Panc1 (cell line): Measurements from ENCODE around the gene IKBIP. TPM values are rescaled to one million over a fixed set of nuclear protein-coding genes. Genes with fewer than 3 reads are reported as not detected.

Source experiments
- ATAC-seq: fragments of 200-7000 bp; cut with Tn5 transposase; 2 replicates; pipeline ENCODE4 v1.9.1; 2020; ENCODE audit warnings: mild to moderate bottlenecking, moderate library complexity
- BruUV-seq: library from RNA; stranded (reverse); fragments of 400-500 nt; replicated peaks from 2 replicates; lab custom pipeline; 2021; lab: Mats Ljungman, UMichigan
- CTCF ChIA-PET: fragments of 300-600 bp; sonication (Branson Sonifier 250); formaldehyde crosslinking; loops from one replicate; lab custom pipeline; 2022; ENCODE audit warnings: antibody characterized with exemption; lab: Charles Lee
- POLR2A ChIA-PET: fragments of 300-600 bp; sonication (Branson Sonifier 250); formaldehyde crosslinking; loops from one replicate; lab custom pipeline; 2022; ENCODE audit warnings: antibody characterized with exemption; lab: Charles Lee
- DNase-seq: peaks from one replicate; pipeline ENCODE4 v3.0.0-alpha.2; 2010; ENCODE audit warnings: low read depth, low spot score
- H3K27ac ChIP-seq: 2 replicates; pipeline ENCODE4 v1.5.1; 2011; ENCODE audit warnings: mild to moderate bottlenecking, low read length, inconsistent platforms
- H3K27me3 ChIP-seq: fragments of 200-500 bp; sonication (Bioruptor generic); 2 replicates; pipeline ENCODE4 v1.6.0; 2014; ENCODE audit warnings: low read length, inconsistent platforms; ENCODE audit not compliant: control insufficient read depth, insufficient read depth
- H3K36me3 ChIP-seq: fragments of 200-500 bp; sonication (Bioruptor generic); 2 replicates; pipeline ENCODE4 v1.5.1; 2014; ENCODE audit warnings: inconsistent platforms, mild to moderate bottlenecking, low read length, moderate library complexity; ENCODE audit not compliant: control insufficient read depth, insufficient read depth
- H3K4me1 ChIP-seq: 2 replicates; pipeline ENCODE4 v1.5.1; 2011; ENCODE audit warnings: inconsistent platforms, mild to moderate bottlenecking, low read length, moderate library complexity; ENCODE audit not compliant: control insufficient read depth, insufficient read depth
- H3K4me3 ChIP-seq, 2 experiments: 2 replicates each; pipeline ENCODE4 v1.5.1; 2011 to 2012; ENCODE audit warnings: low read depth in 2 of 2, low read length in 2 of 2, mild to moderate bottlenecking in 2 of 2, inconsistent platforms in 1 of 2, moderate library complexity in 1 of 2
- H3K9me3 ChIP-seq: fragments of 200-500 bp; sonication (Bioruptor generic); 2 replicates; pipeline ENCODE4 v1.5.1; 2014; ENCODE audit warnings: low read depth, mild to moderate bottlenecking, inconsistent platforms, low read length, moderate library complexity; ENCODE audit not compliant: control insufficient read depth, insufficient read depth
- CTCF ChIP-seq: fragments of 450-650 bp; IDR thresholded peaks from 2 replicates; pipeline ENCODE4 v1.5.1; 2017; ENCODE audit warnings: mild to moderate bottlenecking
- POLR2AphosphoS5 ChIP-seq: IDR thresholded peaks from 2 replicates; pipeline ENCODE4 v1.6.1; 2012; ENCODE audit warnings: mild to moderate bottlenecking, low read depth, low read length, moderate library complexity
- REST ChIP-seq, 2 experiments: IDR thresholded peaks; 2 replicates each; pipeline ENCODE4 v1.6.1; 2011 to 2012; ENCODE audit warnings: low read depth in 2 of 2, control low read depth in 1 of 2, low read length in 1 of 2, mild to moderate bottlenecking in 1 of 2, moderate library complexity in 1 of 2; ENCODE audit not compliant: insufficient read depth in 1 of 2
- SIN3A ChIP-seq: IDR thresholded peaks from 2 replicates; pipeline ENCODE4 v1.6.1; 2012; ENCODE audit warnings: low read depth, mild to moderate bottlenecking, low read length, moderate library complexity, borderline replicate concordance; ENCODE audit not compliant: insufficient read depth
- TCF7L2 ChIP-seq: IDR thresholded peaks from 2 replicates; pipeline ENCODE4 v1.6.1; 2011; ENCODE audit warnings: mild to moderate bottlenecking, low read depth, low read length, inconsistent platforms
- in situ Hi-C: cut with HindIII; loops from 2 replicates; pipeline ENCODE4 v1.10.0; 2016; ENCODE audit warnings: low sequenced_read_pairs, low pct_unique_long_range_greater_than_20kb
- intact Hi-C: fragments of 100-400 bp; cut with micrococcal nuclease; formaldehyde crosslinking; loops from one replicate; pipeline ENCODE4 v1.10.0; 2022; ENCODE audit not compliant: unreplicated experiment
- total RNA-seq: library from RNA; stranded (reverse); gene quantifications from one replicate; pipeline ENCODE4 v1.2.1, GENCODE V29; 2021; ENCODE audit not compliant: unreplicated experiment

The IKBIP gene
- total RNA-seq, 1 experiment from 2014 or later: 33.7 TPM

- no peak overlapping the region for H3K27ac ChIP-seq
These were observed 6.6 kb downstream of the IKBIP start for GRCh38 chr12:98638009-98638408.

GRCh38 chr12:98637068-98637467, 7.5 kb downstream of the IKBIP start:
- POLR2A ChIA-PET: no interaction called here
- CTCF ChIA-PET: no interaction called here
- DNase-seq: no peak
- TF ChIP-seq TCF7L2 (no peak), POLR2AphosphoS5 (no peak), CTCF (no peak), SIN3A (no peak)
- Histone ChIP-seq H3K9me3 (no peaks in the 10 kb centered on the region), H3K36me3 (no peaks in the 10 kb centered on the region), H3K4me1 (peaks cover 11% of the 10 kb centered on the region), H3K27ac (no peak overlapping the region), H3K27me3 (no peaks in the 10 kb centered on the region), H3K4me3 (no peak overlapping the region)
- BruUV-seq: no TSS peak
- in situ Hi-C loops: no loop called here
- intact Hi-C loops: no loop called here
- no peak for ATAC-seq

More at GRCh38 chr12:98638009-98638408, 6.6 kb downstream of the IKBIP start:
- in situ Hi-C loops (no loop called here), intact Hi-C loops (no loop called here)
- H3K9me3 ChIP-seq: no peaks in the 10 kb centered on the region
- TF ChIP-seq POLR2AphosphoS5 (no peak), TCF7L2 (no peak), CTCF (no peak), SIN3A (no peak), REST (IDR thresholded peaks at IDR 0.05; ENCODE audit: insufficient read depth in 1 of 2, low read depth in 2 of 2, low read length in 1 of 2) (no peak)
- H3K4me3 ChIP-seq: no peak overlapping the region
- peaks cover 11% of the 10 kb centered on the region for H3K4me1 ChIP-seq
- POLR2A ChIA-PET: no interaction called here
- ATAC-seq (no peak; the same call in 1 of the 2 replicates), DNase-seq (no peak)
- no peaks in the 10 kb centered on the region for H3K27me3 ChIP-seq
- CTCF ChIA-PET: no interaction called here
- no peaks in the 10 kb centered on the region for H3K36me3 ChIP-seq
- BruUV-seq: no TSS peak
